IPS-11a (cell line): Measurements from ENCODE around the gene SH3RF3.

Experiments
- H3K4me3 ChIP-seq: one replicate; pipeline ENCODE4 v1.5.1; 2013; ENCODE audit warnings: low read depth, low read length, control low read depth

SH3RF3 gene

DNA sequence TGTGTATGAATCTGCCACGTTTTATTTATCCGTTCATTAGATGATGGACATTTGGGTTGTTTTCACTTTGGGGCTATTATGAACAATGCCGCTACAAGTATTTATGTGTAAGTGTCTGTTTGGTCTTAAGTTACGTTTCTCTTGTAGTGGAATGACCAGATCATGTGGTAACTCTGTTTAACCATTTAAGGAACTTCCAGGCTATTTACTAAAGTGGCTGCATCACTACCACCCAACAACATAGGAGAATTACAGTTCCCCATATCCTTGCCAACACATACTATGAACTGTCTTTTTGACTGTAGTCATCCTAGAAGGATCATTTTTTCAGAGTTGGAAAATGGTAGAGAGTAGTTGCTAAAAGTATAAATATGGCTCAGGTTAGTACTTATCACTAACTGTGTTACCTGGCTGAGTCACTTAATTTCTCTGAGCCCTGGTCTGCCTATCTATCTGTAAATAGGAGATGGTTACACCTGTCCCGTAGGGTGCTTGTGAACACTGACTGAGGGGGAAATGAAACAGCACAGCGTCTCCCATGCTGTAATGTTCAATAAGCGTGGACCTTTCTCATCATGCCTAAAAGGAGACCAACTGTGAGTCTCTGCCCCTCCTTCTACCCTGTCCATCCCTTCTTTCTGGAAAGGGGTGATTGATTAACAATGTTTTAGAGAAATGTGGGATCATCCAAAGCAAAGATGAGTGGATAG, 103.1 kb downstream of the SH3RF3 start:
- H3K4me3 ChIP-seq: no peak overlapping the region

DNA sequence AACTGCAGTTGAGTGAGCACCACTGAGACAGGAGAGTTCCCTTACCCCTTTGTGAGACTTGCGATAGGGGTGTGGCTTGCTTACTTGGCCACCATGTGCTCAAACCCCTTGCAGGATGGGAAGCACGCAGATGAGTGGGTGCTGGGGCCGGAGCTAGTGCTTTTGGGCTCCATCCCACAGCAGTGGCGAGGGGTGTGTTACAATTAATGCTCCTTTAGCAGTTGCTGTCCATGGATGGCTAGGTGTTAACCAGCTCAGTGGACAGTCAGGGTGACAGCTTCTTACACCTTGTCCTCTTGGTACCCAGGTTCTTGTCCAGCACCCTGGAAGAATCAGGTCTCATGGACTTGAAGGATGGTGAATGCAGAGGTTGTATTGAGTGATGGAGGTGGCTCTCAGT, 103.9 kb downstream of the SH3RF3 start:
- no peak overlapping the region for H3K4me3 ChIP-seq

DNA sequence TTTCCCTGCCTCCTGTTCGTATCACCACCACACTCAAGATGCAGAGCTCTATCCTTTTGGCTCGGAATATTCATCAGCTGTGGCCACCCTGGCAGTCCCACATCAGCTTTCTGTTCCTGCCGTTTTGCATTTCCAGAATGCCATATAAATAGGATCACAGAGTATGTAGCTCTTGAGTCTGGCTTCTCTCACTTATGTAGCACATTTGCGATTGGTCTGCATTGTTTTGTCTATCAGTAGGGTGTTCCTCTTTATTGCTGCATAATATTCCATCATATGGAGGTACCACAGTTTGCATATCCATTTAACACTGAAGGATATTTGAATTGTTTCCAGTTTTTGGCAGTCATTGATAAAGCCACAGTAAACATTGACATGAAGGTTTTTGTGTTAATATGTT, 104.6 kb downstream of the SH3RF3 start:
- H3K4me3 ChIP-seq: no peak overlapping the region

GRCh38 chr2:109234355-109234754, 105.3 kb downstream of the SH3RF3 start:
- H3K4me3 ChIP-seq: no peak overlapping the region

- no peak overlapping the region for H3K4me3 ChIP-seq
These were observed 107.1 kb downstream of the SH3RF3 start for GRCh38 chr2:109236147-109236546.

- H3K4me3 ChIP-seq: no peak overlapping the region
These were observed 108.8 kb downstream of the SH3RF3 start for GRCh38 chr2:109237792-109238191.

- H3K4me3 ChIP-seq: no peak overlapping the region
These were observed 109.6 kb downstream of the SH3RF3 start for GRCh38 chr2:109238580-109238979.

- H3K4me3 ChIP-seq: no peak overlapping the region
These were observed 110.7 kb downstream of the SH3RF3 start for GRCh38 chr2:109239720-109240119.

- H3K4me3 ChIP-seq: no peak overlapping the region
These were observed 113.2 kb downstream of the SH3RF3 start for GRCh38 chr2:109242210-109242653.

DNA sequence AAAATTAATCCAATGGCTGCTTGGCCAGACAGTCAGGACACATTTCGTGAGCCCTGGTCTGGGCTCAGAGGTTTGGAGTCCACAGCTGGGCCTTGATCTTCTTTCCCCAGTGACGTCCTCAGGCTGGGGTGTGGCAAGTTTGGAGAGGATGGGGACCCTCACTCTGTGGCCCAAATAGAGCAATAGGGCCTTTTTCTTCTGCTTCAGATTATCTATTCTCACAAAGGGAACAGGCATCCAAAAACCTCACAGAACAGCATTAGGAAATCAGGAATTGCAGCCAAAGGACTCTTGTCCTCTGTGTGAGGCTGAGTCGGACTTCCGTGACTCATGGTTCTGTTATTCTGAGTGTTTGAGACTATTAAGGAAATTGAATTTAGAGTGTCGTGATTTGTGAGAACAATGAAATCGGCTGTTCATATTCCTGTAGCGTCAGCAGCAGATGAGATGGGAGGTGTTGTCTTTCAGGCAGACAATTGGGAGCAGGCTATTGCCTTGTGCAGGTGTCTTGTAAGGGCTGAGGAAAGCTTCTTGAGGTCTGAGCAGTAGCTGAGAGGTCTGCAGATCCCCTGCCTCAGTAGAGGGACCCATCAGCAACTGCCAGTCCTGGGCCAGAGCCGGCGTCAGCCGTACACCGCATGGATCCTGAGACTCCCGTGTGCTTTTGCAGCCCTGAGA, 113.8 kb downstream of the SH3RF3 start:
- H3K4me3 ChIP-seq: no peak overlapping the region

- no peak overlapping the region for H3K4me3 ChIP-seq
These were observed 114.7 kb downstream of the SH3RF3 start for GRCh38 chr2:109243526-109244303.

GRCh38 chr2:109244304-109244582, 115.2 kb downstream of the SH3RF3 start:
- H3K4me3 ChIP-seq: no peak overlapping the region

DNA sequence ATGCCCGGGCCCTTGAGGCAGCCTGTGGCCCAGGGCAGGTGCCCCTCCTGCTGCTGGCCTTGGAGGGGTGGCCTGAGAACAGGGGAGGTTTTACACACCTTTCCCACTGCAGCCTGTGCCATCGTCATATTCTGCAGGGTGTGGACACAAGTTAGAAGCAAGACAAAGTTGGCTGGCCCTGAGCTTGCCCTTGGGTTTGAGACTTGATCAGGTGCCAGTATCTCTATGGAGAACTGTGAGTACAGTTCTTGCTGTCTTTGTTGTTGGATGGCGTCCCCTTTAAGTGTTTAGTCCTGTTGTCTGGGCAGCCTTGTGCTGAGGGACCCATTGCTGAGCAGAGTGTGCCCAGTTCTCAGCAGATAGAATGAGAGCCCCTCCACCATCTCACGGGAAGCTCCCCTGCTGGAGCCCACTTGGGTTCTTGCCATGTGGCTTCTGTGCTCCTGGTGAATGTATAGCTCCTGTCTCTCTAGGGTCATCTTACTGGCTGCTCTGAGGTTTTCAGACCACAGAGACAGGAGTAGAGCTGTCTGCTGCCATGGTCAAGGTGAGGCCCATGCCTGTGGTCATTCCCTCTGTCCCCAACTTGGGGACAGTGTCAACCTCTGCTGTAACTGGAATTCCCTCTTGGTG, 115.9 kb downstream of the SH3RF3 start:
- H3K4me3 ChIP-seq: no peak overlapping the region

GRCh38 chr2:109246176-109246575, 117.2 kb downstream of the SH3RF3 start:
- no peak overlapping the region for H3K4me3 ChIP-seq

DNA sequence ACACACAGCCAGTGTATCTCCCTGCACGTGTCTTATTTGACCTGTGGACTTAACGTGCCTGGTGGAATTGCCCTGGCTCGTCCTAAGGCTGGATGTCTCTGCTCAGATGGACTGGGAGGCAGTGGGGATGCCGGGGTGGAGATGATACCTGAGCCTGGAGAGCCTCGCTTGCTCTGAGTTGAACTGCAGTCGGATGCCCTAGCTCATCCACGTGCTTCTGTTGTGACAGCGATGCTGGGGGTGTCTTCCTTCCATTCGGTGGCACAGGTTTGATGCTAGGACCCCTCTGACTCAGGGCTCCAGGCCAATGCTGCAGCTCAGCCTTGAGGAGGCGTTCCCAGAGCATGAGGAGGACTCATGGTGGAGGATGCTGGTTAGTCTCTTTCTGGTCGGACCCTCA, 117.6 kb downstream of the SH3RF3 start:
- H3K4me3 ChIP-seq: no peak overlapping the region

- H3K4me3 ChIP-seq: no peak overlapping the region
These were observed 118.3 kb downstream of the SH3RF3 start for GRCh38 chr2:109247340-109247739.

DNA sequence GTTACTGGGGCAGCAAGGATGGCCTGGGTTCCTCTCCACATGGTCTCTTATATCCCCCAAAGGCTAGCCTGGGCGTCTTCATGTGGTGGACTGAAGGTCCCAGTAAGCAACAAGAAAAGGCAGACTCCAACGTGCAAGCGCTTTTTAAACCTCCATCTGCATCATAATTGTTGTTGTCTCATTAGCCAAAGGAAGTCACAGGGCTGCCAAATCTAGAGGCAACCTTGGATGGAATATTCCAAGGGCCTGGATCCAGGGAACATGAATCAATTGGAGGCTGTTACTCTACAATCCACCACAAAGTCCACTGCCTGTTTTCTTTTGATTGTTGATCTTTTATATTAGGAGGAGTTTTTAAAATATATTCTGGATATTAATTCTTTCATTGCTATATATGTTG, 118.8 kb downstream of the SH3RF3 start:
- H3K4me3 ChIP-seq: no peak overlapping the region

- no peak overlapping the region for H3K4me3 ChIP-seq
These were observed 119.6 kb downstream of the SH3RF3 start for GRCh38 chr2:109248590-109248989.

- no peak overlapping the region for H3K4me3 ChIP-seq
These were observed 124.2 kb downstream of the SH3RF3 start for GRCh38 chr2:109253217-109253616.

DNA sequence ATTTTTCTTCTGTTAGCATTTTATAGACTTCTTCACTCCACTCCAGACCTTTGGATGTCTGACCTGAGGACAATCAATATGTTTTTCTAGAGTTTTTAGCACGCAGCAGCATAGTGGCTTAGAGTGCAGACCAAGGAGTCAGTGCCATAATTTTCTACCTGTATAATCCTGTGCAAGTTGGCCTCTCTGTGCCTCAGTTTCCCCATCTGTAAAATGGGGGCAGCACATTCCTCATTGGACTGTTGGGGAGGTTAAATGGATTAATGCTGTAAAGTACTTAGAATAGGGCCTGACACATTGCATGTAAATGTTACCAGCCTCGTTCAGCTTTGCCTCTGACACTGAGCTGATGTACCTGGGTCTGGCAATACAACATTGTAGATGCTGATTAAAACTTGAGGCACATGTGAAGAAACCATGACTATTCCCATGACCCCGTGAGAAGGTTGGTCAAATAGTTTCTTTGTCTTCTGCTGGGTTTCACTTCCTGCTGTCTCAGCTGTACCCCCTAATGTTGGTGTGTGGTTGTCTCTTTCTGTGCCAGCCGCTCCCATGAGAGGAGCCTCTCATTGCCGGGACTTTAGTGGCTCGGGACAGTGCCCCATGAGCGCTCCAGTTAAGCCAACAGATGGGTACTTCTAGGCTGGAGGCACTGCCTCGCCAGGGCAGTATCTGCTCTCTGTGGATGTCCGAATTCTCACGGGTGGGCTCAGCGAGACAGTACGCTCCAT, 125.3 kb downstream of the SH3RF3 start:
- H3K4me3 ChIP-seq: no peak overlapping the region

DNA sequence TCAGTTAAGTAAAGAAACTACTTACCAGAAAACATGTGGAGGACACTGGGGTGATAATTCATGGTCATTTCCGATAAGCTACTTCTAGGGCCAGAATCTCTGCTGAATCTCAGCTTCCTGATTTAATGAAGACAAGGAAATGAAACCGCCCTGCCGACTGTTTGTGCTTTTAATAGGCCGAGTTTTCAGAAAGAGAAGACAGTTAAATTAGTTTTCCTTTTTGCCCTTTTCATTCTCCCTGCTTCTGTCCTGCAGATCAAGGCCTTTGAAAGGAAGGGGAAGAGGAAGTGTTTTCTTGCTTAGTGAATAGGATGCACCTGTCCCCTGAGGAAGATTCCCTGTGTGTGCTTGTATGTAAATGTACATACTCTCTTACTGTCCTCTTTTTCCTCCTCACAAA, 126.6 kb downstream of the SH3RF3 start:
- H3K4me3 ChIP-seq: no peak overlapping the region
